ENCODE results near the gene TBC1D22B. TPM values are rescaled to one million over a fixed set of nuclear protein-coding genes. Genes with fewer than 3 reads are reported as not detected.

TBC1D22B gene
- total RNA-seq, 1 donor from 2014 or later: 16.5 TPM

- peaks cover 15% of the 10 kb centered on the region for H3K36me3 Mint-ChIP-seq
- no peak overlapping the region for H3K9ac ChIP-seq
- peak; percentile 59 for DNase-seq (ENCODE audit: low spot score)
- no peaks in the 10 kb centered on the region for H3F3A ChIP-seq (ENCODE audit: low read depth)
- H3K27me3 Mint-ChIP-seq (ENCODE audit: insufficient read depth, low read depth): no peaks in the 10 kb centered on the region
- H3K27ac Mint-ChIP-seq: no peak overlapping the region
- H3K36me3 ChIP-seq: no peaks in the 10 kb centered on the region
- H2AFZ ChIP-seq (replicated peaks): no peak overlapping the region
- no peaks in the 10 kb centered on the region for H3K79me2 ChIP-seq (ENCODE audit: low read depth)
- H3K9me3 Mint-ChIP-seq: no peaks in the 10 kb centered on the region
- H3K4me2 ChIP-seq: no peak overlapping the region
- H3K4me1 ChIP-seq: no peaks in the 10 kb centered on the region
- no peaks in the 10 kb centered on the region for H3K27me3 ChIP-seq
- TF ChIP-seq CTCF (IDR thresholded peaks at IDR 0.05): peak; percentile 62
- no peak for TF ChIP-seq EZH2 (IDR thresholded peaks at IDR 0.05)
- no peak for TF ChIP-seq EZH2phosphoT487 (IDR thresholded peaks at IDR 0.05)
- no peaks in the 10 kb centered on the region for H4K20me1 ChIP-seq (ENCODE audit: low read depth)
- no peak overlapping the region for H3K27ac ChIP-seq
- H3K4me3 ChIP-seq: no peak overlapping the region
- no peaks in the 10 kb centered on the region for H3K4me1 Mint-ChIP-seq
- H3K9me3 ChIP-seq (ENCODE audit: low read depth): no peaks in the 10 kb centered on the region
- H3K4me3 Mint-ChIP-seq: no peak overlapping the region
Observed at GRCh38 chr6:37314487-37315156, 57.0 kb downstream of the TBC1D22B start.

GRCh38 chr6:37315157-37315515 is 57.6 kb downstream of the TBC1D22B start:
- Mint-ChIP-seq H3K9me3 (no peaks in the 10 kb centered on the region), H3K4me1 (no peaks in the 10 kb centered on the region), H3K4me3 (no peak overlapping the region), H3K36me3 (peaks cover 15% of the 10 kb centered on the region), H3K27ac (no peak overlapping the region), H3K27me3 (ENCODE audit: insufficient read depth, low read depth) (no peaks in the 10 kb centered on the region)
- H3K36me3 ChIP-seq: no peaks in the 10 kb centered on the region
- H3K9ac ChIP-seq: no peak overlapping the region
- H4K20me1 ChIP-seq (ENCODE audit: low read depth): no peaks in the 10 kb centered on the region
- H3K4me2 ChIP-seq: no peak overlapping the region
- no peaks in the 10 kb centered on the region for H3K9me3 ChIP-seq (ENCODE audit: low read depth)
- TF ChIP-seq EZH2 (IDR thresholded peaks at IDR 0.05) (no peak), CTCF (IDR thresholded peaks at IDR 0.05) (no peak), EZH2phosphoT487 (IDR thresholded peaks at IDR 0.05) (no peak)
- H3K79me2 ChIP-seq (ENCODE audit: low read depth): no peaks in the 10 kb centered on the region
- H3F3A ChIP-seq (ENCODE audit: low read depth): no peaks in the 10 kb centered on the region
- no peak for DNase-seq (ENCODE audit: low spot score)
- no peaks in the 10 kb centered on the region for H3K27me3 ChIP-seq
- H3K4me3 ChIP-seq: no peak overlapping the region
- H3K4me1 ChIP-seq: no peaks in the 10 kb centered on the region
- no peak overlapping the region for H2AFZ ChIP-seq (replicated peaks)
- H3K27ac ChIP-seq: no peak overlapping the region

- DNase-seq (ENCODE audit: low spot score): no peak
- H3K27ac ChIP-seq: no peak overlapping the region
- H3K27ac Mint-ChIP-seq: no peak overlapping the region
- no peak overlapping the region for H3K4me3 Mint-ChIP-seq
- no peak overlapping the region for H3K4me3 ChIP-seq
- H3K9me3 ChIP-seq (ENCODE audit: low read depth): no peaks in the 10 kb centered on the region
- no peaks in the 10 kb centered on the region for H3K36me3 ChIP-seq
- no peaks in the 10 kb centered on the region for H3K4me1 Mint-ChIP-seq
- TF ChIP-seq EZH2phosphoT487 (IDR thresholded peaks at IDR 0.05) (no peak), CTCF (IDR thresholded peaks at IDR 0.05) (no peak), EZH2 (IDR thresholded peaks at IDR 0.05) (no peak)
- no peak overlapping the region for H3K9ac ChIP-seq
- H3K4me1 ChIP-seq: peaks cover 5% of the 10 kb centered on the region
- H2AFZ ChIP-seq (replicated peaks): no peak overlapping the region
- peaks cover 8% of the 10 kb centered on the region for H3F3A ChIP-seq (ENCODE audit: low read depth)
- H3K9me3 Mint-ChIP-seq: no peaks in the 10 kb centered on the region
- no peaks in the 10 kb centered on the region for H3K27me3 ChIP-seq
- no peak overlapping the region for H3K4me2 ChIP-seq
- peaks cover 15% of the 10 kb centered on the region for H3K36me3 Mint-ChIP-seq
- no peaks in the 10 kb centered on the region for H3K27me3 Mint-ChIP-seq (ENCODE audit: insufficient read depth, low read depth)
- H4K20me1 ChIP-seq (ENCODE audit: low read depth): no peaks in the 10 kb centered on the region
- no peaks in the 10 kb centered on the region for H3K79me2 ChIP-seq (ENCODE audit: low read depth)
Observed at GRCh38 chr6:37316071-37316470, 58.5 kb downstream of the TBC1D22B start.
